ENCODE data around the gene CARD14.
"Not testable (repeated sequence)": the region's sequence is repeated elsewhere in the genome, so short reads cannot be mapped to it uniquely, and the experiment has no call there.

Gene CARD14

DNA sequence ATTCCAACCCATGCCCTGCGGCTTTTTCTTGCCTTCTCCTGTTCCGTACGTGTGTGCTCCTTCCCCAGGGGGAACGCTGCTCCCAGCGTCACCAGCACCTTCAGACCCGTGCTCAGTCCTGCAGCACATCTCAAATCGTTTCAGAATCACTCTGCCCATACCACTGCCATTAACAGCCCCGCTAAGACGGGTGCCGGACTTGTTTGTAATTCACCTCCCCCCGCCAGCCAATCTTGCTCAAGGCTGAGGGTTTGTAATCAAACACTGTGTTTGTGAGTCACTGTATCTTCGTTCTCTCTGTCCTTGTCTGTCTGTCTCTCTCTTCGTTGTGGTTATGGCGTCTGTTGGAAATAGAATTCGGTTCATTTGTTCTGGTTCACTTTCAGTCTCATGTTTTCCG lies 17.3 kb downstream of the CARD14 start:
- DNase-seq: no peak

DNA sequence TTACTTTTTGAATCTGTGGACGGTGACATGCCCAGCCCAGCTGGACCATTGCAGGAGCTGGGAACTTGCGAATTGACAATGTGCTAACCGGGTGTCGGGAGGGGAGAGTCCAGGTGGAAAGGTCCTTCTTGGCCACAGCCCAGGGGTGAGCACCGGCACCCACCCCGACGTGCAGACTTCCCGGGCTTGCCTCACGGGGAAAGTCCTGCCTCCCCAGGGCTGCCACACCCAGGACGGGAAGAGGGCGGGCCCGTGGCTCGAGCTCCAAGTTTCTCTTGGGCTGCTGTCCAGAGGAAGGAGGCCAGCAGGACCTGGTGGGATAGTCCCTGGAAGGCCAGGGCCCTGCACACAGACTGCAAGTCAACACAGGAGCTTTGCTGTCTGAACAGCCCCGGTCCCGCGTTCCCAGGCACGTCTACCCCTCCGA lies 17.7 kb downstream of the CARD14 start:
- no peak for DNase-seq

DNA sequence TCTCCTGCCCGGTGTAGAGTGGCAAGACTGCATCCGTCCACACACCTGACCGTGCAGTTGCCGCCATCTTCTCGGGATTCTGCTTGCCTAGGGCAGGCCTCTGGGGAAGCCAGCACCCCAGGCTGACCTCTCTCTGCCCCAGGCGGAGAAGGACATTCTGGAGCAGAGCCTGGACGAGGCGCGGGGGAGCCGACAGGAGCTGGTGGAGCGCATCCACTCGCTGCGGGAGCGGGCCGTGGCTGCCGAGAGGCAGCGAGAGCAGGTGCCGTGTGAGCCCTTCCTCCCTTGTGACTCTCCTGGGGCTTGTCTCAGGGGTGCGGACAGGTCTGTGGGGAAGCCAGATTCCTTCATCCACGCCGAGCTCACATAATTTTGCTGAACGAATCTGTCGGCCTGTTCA lies 19.8 kb downstream of the CARD14 start:
- no peak for DNase-seq

DNA sequence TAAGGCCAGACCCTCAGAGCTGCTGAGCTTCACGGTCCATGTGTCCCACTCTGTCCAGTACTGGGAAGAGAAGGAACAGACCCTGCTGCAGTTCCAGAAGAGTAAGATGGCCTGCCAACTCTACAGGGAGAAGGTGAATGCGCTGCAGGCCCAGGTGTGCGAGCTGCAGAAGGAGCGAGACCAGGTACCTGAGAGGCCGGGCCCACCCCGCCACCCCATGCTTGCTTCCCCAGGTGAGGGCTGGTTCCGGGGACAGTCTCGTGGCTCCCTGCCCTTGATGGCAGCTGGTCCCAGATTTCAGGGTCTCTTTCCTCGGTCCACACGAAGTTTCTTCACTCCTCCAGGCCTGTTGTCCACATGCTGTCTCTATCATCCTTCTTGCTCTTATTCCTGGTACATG lies 20.9 kb downstream of the CARD14 start:
- DNase-seq: no peak

DNA sequence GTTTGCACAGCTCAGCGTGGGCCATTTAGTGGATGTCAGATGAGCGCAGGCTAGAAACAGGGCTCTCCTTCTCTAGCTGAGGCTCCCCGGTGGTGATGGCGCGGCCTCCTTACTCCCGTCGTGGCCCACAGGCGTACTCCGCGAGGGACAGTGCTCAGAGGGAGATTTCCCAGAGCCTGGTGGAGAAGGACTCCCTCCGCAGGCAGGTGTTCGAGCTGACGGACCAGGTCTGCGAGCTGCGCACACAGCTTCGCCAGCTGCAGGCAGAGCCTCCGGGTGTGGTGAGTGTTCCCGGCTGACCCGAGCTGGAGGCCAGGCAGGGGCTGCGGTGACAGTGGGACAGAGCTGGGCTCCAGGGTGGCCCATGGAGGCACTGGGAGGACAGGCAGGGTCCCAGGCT lies 21.4 kb downstream of the CARD14 start:
- DNase-seq: no peak

DNA sequence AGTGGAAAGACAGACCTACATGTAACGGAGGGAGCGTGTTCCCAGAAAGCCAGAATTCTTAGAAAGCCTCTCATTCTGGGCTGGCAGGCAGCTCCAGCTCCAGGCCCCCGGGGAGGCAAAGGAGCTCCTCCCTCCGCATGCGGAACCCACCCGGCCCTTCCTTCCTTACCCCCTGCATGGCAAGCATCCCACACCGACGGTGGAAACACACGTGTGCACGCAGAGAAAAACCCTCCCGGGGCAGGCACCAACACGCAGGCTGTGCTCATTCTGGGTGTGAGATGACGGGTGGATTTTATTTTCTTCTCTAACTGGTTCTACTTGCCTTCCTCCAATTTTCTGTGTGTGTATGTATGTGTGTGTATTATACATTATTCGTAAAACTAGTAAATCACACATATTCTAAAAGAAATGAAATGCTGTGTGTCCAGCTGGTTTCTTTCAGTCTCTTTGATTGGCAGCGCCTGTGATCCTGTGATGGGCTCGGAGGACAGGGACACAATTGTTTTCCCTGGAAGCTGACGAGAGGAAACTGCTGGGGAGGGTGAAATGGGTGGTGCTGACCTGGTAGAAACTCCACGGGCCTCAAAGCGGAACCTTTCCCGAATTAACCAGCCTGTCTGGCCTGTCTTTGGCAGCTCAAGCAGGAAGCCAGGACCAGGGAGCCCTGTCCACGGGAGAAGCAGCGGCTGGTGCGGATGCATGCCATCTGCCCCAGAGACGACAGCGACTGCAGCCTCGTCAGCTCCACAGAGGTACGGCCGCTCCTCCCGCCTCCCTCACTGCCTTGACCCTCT lies 22.2 kb downstream of the CARD14 start:
- no peak for DNase-seq

DNA sequence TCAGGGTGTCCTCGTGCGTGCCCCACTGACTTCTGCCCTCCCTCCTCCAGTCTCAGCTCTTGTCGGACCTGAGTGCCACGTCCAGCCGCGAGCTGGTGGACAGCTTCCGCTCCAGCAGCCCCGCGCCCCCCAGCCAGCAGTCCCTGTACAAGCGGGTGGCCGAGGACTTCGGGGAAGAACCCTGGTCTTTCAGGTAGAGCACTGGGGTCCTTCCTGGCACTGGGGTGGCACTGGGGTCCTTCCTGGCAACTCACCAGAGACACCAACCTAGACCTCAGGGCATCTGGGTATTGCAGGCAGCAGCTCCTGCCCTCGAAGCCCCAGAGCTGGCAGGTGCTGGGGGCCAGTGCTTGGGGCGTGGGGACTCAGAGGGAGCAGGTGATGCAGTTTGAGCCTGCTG lies 25.3 kb downstream of the CARD14 start:
- no peak for DNase-seq

DNA sequence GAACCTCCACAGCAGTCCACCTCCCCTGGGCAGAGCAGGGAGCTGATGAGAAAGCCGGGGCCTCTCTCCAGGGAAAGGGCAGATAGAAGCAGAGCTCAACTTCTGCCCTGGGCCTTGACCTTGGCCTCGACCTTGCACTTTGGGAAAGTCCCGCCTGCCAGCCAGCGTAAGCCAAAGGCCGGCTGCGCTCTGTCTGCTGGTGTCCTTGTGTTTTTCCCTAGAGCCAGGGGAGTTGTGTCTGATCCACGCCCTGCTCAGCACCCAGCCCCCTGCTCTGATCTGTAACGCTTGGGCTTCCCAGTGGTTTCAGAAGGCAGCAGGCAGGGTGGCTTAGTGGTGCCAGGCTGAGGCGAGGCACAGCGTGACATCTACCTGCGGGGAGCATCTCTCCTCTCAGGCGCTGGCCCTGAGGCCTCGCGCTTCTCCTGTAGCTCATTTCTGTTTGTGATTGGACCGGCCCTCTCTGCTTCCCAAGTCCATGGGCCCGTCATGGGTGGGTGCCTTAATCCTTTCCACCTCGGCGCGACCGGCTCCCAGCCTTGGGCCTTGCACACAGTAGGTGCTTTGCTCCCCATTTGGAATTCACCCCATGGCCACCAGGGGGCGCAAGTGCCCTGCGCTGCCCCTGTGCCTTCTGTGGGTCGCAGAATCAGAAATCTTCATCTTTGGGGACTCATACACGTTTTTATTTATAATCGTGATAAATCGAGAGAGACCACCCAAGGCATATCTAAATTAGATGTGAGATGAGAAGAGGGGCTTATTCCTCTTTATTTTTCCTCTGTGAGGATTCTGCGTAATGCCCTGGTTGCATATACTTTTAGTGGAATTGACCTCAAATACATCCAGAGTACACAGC lies 26.1 kb downstream of the CARD14 start:
- no peak for DNase-seq

DNA sequence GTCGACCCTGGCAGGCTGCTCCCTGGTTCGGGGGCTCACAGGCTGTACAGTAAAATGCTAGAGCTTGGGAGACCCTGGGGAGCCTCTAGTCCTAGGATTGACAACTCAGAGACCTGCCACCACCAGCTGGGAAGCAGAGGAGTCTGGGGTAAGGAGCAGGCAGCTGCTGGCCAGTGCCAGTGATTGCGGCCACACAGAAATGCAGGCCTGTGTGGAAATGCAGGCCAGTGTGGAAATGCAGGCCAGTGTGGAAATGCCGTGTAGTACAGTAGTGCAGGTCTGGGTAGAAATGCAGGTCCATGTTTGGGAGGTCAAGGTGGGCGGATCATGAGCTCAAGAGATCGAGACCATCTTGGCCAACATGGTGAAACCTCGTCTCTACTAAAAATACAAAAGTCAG lies 26.8 kb downstream of the CARD14 start:
- no peak for DNase-seq

DNA sequence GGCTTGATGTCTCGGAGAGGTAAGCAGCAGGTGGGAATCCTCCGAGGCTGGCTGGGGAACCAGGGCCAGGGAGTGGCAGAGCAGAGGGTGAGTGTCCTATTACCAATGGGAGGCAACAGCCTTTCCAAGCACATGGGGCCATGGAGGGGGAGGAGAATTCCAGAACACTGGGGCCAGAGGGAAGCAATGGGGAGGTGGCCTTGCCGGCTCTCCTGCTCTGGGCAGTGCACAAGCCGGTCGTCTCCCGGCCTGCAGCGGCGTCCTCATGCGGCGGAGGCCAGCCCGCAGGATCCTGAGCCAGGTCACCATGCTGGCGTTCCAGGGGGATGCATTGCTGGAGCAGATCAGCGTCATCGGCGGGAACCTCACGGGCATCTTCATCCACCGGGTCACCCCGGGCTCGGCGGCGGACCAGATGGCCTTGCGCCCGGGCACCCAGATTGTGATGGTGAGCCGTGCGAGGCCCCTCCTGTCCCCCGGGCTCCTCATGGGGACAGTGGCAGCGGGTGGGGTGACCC lies 28.4 kb downstream of the CARD14 start:
- no peak for DNase-seq

DNA sequence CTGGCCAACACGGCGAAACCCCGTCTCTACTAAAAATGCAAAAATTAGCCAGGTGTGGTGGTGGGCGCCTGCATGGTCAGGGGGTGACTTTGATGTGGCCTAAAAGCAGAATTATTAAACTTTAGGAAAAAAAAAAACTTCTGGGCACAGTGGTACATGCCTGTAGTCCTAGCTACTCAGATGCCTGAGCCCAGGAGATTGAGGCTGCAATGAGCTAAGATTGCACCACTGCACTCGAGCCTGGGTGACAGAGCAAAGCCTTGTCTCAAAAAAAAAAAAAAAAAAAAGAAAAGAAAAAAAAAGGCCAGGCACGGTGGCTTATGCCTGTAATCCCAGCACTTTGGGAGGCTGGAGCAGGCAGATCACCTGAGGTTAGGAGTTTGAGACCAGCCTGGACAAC lies 29.5 kb downstream of the CARD14 start:
- DNase-seq: not testable (repeated sequence)

DNA sequence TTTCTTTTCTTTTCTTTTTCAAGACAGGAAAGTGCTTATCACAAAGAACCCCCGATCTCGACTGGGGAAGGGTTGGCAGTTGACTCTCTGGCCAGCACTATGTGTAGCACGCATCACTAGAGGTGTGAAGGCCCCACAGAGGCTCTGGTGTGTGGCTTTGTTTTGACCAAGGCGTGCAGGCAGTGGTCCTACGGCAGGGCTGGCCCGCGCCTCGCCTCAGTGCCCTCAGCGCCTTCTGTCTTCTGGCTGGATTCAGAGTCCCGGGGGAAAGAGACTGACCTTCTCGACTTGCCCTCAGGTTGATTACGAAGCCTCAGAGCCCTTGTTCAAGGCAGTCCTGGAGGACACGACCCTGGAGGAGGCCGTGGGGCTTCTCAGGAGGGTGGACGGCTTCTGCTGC lies 31.6 kb downstream of the CARD14 start:
- no peak for DNase-seq

DNA sequence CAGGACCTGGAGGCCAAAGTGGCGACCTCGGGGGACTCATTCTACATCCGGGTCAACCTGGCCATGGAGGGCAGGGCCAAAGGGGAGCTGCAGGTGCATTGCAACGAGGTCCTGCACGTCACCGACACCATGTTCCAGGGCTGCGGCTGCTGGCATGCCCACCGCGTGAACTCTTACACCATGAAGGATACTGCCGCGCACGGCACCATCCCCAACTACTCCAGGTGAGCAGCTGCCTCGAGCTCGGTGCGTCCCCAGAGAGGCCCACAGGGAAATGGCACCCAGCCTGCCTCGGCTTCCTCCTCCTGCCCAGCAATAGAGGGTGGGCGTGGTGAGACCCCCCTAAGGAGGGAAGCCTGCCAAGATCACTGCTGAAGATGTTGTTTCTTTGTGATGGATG lies 32.4 kb downstream of the CARD14 start:
- DNase-seq: no peak

DNA sequence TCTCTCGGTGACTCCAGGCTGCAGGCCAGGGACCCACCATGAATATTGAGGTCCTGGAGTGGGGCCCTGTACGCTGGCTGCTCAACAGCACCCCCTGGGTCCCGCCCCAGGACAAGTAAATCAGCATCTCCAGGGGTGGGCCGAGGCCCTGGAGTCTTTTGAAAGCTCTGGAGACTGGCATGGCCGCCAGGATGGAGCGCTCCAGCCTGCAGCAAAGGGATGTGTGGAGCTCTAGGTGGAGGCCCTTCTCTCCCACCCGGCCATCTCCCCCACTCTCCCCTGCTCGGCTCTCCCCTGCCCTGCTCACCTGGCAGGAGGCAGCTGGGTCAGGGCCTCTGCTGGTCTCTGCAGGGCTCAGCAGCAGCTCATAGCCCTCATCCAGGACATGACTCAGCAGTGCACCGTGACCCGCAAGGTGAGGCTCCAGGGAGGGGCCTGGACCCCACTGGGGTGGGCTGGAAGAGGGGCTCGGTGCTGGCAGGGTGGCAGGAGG lies 33.7 kb downstream of the CARD14 start:
- no peak for DNase-seq

DNA sequence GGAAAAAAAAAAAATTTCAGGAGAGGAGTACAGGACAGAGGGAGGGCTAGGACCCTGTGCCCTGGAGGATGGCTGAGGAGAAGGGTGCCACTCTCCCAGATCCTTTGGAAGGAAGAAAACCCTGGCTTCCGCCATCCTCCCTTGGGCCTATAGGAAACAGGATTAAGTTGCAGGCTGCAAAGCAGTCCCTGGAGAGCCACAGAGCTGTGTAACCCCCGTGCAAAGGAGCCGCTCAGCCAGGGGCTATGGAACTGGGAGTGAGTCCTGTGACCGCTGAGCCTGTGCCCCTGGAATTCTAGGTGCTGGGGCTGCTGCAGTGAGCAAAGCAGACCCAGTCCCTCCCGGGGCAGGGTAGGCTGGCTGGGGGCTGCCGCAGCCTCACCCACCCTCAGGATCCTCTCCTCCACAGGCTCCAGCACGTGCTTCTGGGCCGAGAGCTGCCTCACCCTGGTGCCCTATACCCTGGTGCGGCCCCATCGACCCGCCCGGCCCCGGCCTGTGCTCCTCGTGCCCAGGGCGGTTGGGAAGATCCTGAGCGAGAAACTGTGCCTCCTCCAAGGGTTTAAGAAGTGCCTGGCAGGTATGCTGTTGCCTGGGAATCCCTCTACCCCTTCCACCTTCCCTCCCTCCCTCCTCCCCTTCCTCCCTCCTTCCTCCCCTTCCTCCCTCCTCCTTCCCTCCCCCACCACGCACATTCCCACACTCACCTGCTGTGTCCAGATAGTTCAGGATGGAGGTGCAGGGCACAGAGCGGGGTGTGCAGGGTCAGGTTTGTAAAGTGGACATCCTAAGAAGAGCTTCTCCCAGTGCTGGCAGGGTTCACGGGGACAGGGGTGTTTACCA lies 35.0 kb downstream of the CARD14 start:
- no peak for DNase-seq

DNA sequence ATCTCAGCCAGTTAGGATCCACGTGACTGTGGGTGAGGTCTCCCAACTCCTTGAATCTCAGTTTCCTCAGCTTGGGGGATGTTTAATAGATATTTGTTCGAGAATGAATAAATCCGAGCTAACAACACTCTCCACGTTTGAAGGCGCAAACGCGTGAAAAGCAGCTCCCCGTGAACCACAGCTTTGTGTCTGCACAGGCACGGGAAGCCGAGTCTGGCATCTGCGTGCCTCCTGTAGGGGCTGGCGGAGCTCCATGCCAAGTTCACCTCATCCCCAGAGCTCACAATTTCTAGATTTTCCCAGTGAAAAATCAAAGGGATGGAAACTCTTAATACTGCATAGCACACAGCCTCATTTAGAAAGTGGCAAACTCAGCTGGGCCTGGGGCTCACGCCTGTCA lies 36.0 kb downstream of the CARD14 start:
- no peak for DNase-seq

DNA sequence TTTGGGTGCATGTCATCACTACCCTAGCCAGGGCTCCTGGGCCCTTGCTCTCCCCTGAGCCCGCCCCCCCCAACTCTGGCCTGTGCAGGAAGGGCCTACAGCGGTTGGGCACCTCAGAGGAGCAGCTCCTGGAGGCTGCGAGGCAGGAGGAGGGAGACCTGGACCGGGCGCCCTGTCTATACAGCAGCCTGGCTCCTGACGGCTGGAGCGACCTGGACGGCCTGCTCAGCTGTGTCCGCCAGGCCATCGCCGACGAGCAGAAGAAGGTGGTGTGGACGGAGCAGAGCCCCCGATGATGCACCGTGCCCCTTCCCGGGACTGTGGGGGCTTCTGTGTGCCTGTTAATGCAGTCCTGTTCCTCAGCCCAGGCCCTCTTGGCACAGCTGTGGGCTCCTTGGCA lies 38.2 kb downstream of the CARD14 start:
- no peak for DNase-seq

DNA sequence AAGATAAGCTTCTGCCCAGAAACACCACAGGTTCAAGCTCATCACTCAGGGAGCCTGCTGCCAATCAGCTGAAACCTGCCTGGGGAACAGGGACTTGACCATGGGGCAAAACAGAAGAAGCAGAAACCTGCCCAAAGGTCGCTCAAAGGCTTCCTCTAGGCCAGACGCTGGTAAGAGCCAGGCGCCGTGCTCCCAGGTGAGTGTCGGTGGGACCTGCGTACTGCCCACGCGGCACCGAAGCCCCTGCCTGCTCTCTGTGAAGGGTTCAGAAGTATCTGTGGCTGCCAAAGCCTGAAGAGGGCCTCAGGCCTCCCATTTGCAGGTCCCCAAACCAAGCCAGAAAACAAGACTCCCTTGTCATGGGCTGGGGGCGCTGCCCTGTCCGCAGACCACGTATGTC lies 39.9 kb downstream of the CARD14 start:
- no peak for DNase-seq

DNA sequence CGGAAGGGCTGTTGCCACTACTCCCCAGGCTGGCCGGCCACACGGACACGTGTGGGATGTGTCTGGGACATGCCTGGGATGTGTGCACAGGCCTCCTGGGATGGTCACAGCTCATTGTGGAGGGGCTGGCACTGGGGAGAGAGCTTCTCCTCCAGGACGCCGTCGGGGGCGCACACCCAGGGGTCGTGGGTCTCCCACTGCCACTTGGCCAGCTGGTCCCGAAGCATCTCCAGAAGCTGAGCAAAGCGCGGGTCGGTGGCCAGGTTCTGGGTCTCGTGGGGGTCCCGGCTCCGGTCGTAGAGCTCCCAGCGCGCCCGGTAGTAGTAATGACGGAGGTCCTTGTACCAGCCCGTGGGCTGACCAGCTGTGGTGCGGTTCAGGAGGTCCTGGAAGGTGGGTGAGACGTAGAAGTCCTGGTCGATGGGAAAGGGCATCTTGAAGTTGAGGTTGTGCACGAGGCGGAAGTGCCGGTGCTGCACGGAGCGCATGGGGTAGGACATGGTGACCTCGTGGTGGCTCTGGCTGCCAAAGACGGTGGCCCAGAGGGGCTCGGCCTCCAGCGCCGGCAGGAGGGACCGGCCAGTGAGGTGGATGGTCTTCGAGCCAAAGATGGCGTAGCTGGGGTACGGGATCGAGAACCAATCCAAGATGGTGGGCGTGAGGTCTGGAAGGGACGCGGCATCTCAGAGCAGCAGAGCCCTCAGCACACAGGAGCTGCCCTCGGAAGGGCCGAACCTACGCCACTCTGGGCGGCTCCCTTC lies 40.7 kb downstream of the CARD14 start:
- DNase-seq: no peak

DNA sequence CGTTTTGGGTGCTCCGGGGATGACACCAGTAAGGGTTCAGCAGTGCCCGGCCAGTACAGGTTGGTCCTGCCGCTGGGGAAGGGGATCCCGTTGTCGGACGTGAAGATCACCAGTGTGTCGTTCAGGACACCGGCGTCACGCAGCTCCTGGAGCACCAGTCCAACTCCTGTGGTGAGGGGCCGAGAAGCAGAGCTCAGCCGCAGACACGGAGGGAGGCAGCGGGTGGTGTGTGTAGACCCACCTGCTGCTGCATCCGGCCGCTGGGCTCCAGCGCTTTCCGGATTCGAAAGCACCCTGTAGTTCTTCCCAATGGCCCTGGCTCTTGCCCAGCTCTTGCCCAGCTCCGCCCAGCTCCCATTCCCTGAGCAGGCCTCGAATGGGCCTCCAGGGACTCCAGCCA lies 42.3 kb downstream of the CARD14 start:
- DNase-seq: no peak

DNA sequence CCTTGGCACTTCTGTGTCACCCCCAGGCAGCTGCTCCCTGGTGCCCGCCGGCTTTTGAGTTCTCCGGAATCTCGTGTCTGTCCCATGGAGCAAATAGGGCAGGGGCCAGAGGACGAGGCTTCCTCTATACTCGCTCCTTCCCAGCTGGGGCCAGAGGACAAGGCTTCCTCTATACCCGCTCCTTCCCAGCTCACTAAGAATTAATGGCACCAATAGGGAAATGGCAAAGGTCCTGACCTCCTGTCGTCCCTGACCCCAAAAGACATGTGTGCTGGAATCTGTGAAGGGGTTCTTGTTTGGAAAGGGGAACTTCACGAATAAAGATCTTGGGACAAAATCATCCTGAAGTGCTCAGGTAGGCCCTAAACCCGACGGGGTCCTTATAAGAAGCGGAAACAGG lies 42.7 kb downstream of the CARD14 start:
- DNase-seq: no peak

DNA sequence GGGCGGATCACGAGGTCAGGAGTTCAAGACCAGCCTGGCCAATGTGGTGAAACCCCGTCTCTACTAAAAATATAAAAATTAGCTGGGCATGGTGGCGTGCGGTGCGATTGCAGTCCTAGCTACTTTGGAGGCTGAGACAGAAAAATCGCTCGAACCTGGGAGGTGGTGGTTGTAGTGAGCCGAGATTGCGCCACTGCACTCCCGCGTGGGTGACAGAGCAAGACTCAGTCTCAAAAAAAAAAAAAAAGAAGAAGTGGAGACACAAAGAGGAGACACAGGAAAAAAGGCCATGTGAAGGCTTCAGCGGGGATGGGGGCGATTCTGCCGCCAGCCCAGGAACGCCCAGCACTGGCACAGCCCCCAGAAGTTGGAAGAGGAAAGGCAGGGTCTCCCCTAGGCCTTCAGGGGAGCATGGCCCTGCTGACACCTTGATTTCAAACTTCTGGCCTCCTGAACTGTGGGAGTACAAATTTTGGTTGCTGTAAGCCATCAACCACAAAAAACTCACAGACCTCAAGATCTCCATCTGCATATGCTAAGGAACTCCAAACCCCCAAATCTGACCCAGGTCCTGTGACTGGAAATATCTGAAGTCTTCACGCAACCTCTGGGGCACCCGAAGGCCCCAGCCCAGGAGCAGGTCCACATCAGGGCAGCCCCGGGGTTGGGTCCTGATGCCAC lies 43.3 kb downstream of the CARD14 start:
- DNase-seq: no peak
